HG02981 (cell line): ENCODE results near the gene AKR1B1.

ENCODE experiments used
- ATAC-seq: cut with Tn5 transposase; IDR thresholded peaks from one replicate; pipeline ENCODE4 v1.9.1; 2021; ENCODE audit warnings: mild to moderate bottlenecking, moderate library complexity; ENCODE audit not compliant: unreplicated experiment

AKR1B1 gene

DNA sequence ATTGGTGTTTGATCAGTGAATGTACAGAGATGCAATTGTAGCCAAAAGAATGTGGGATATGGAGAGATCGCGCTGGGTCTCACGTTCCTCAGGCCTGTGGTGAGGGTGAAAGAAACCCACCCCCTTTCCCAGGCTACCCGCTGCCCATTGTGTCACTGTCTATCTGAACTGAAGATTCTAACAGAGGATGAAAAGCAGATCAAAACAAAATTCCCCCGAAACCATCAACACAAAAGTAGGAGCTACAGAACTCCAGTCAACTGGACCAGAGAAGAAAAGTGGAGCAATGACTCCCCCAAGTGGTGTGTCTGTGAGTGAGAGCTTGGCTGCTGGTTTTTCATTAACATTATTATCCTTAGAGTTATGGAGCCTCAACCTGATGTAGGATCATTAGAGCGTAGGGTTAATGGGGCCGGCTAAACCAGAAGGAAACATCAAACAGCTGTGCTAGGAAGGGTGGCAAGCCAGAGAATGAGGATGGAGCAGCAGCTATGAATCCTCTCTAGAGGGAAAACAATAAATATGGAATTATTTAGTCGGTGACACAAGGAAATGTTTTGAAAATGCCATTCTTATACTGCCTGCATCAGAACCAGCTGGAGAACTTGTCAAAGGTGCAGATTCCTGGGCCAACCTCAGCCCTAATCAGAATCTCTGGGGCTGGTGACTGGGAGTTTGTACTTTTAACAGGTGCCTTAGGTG is 38.3 kb downstream of the AKR1B1 start:
- no peak for ATAC-seq

DNA sequence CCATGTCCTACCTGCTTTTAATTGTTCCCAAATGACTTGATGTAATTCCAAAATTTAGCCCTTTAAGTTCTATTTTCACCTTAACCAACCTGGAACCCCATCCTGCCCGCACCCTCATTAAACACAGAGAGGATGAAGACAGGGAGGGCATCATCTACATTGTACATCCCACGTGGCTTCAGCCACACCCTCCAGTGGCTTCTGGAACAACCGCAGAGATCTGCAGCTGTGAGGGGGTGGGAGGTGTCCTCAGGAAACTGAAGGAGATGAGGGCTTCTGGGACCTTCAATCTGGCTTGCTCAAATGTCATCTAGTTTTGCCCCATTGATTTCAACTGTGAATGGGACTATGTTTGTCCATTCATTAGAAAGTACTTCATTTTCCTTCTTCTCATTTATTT is 39.0 kb downstream of the AKR1B1 start:
- no peak for ATAC-seq

DNA sequence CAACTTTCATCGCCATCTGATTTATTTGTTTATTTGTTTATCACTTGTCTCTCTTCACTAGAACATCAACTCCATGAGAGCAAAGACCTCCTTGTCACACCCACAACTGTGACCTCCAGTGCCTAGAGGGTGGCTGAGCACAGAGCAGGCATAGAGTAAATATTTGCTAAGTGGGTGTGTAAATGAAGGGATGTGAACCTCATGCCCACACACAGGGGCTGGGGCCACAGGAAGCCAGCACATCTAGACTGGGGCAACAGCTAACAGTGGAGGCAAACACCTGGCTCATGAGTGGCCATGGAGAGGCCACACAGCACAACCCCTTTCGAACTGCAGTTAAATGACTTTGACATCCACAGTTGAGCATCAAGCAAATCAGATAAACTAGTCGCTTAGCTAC is 39.8 kb downstream of the AKR1B1 start:
- ATAC-seq, result no peak

DNA sequence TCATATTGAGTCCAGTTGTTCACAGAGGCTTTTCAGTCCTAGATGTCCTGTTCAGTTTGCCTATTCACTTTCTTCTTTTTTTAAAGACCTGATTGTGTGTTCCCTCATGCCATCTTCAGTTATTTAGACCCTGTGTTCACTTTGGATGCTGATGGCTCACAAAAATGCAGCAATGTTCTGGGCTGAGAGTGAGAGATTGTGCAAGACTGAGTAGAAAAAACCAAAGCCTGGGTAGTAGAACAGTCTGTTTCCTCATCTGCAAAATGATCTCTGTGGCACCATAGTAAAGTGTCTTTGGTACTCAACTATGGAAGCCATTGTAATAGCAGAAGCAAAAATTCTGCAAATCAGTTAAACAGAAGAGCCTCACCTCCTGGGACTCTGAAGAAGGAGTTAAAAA is 43.2 kb downstream of the AKR1B1 start:
- ATAC-seq, result no peak

- ATAC-seq, result no peak
Observed at GRCh38 chr7:134414109-134414508, 44.8 kb downstream of the AKR1B1 start.

- ATAC-seq, result no peak
Observed at GRCh38 chr7:134407311-134407710, 51.6 kb downstream of the AKR1B1 start.

DNA sequence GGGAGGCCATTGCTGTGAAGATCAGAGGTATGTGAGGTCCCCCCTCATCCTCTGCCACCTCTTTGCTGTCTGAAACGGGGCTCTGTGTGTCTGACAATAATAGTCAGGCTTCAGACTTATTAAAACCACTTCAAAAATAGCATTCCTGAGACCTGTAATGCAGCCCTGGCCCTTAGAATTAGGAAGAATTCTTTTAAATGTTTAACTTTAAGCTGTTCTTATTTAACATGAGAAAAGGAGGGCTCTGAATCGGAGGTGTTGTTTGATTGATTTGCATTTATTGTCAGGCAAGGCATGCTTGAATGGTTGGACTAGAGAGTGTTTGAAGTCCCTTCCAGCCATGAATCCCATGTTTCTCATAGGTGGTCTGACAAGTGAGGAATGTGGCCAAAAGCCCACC is 52.5 kb downstream of the AKR1B1 start:
- ATAC-seq, result no peak

- ATAC-seq, result no peak
Observed at GRCh38 chr7:134405299-134405698, 53.6 kb downstream of the AKR1B1 start.

DNA sequence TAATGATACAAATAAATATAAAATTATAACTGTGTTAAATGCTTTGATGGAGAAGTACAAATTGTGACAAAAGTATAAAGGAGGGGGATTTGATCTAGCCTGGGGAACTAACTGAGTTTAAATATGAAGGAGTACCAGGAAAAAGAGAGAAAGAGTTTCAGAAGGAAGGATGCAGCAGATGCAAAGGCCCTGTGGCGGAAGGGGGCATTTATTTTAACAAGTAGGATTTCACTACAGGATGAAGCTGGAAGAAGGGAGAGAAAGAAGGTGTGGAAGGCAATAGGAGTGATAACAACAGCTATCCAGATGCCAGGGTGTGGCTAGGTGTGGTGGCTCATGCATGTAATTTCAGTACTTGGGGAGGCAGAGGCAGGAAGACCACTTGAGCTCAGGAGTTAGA is 55.8 kb downstream of the AKR1B1 start:
- ATAC-seq, result no peak

DNA sequence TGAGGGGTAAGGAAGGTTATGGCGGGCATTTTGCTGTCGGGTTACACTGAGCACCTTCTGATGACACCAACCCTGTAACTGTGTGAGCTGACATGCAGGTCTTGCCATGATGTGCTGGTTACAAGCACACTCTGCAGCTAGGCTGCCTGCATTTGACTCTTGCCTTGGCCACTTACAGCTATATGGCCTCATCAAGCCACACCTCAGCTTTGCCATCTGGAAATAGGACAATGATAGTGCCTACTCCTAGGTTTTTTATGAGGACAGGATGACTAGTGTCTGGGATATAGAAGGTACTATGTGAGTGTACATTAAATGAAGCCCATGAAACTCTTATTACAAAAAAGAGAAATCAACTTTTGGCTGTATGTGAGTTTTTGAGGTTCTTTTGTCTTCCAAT is 58.0 kb downstream of the AKR1B1 start:
- no peak for ATAC-seq

- no peak for ATAC-seq
Observed at GRCh38 chr7:134396031-134396430, 62.9 kb downstream of the AKR1B1 start.

DNA sequence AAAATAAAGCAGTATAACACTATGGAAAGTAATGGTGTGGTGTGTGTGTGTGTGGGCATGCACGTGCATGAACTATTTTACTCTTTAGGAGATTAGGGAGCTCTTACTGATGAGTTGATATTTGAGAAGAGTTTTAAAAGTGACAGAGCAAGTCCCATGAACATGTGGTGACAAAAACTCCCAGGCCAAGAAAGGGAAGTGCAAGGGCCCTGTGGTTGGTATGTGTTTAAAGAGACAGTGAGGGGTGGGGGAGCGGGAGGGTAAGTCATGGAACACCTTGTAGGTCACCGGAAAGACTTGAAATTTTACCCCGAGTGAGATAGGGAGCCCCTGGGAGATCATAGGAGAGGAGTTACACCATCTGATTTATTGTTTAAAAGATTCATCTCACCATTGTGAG is 63.3 kb downstream of the AKR1B1 start:
- no peak for ATAC-seq

- ATAC-seq, result no peak
Observed at GRCh38 chr7:134394056-134394455, 64.8 kb downstream of the AKR1B1 start.
